Hematopoietic multipotent progenitor cell treated with erythropoietin and hydrocortisone succinate and interleukin-3 and kit ligand, for 15 days (in vitro differentiated cells): ENCODE data around the gene NONO.
"Not testable (repeated sequence)": the region's sequence is repeated elsewhere in the genome, so short reads cannot be mapped to it uniquely, and the experiment has no call there.

Experiments used
- DNase-seq: peaks from one replicate; pipeline ENCODE4 v3.0.0-alpha.2; 2015; ENCODE audit warnings: low spot score

Gene NONO, protein sequence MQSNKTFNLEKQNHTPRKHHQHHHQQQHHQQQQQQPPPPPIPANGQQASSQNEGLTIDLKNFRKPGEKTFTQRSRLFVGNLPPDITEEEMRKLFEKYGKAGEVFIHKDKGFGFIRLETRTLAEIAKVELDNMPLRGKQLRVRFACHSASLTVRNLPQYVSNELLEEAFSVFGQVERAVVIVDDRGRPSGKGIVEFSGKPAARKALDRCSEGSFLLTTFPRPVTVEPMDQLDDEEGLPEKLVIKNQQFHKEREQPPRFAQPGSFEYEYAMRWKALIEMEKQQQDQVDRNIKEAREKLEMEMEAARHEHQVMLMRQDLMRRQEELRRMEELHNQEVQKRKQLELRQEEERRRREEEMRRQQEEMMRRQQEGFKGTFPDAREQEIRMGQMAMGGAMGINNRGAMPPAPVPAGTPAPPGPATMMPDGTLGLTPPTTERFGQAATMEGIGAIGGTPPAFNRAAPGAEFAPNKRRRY

DNA sequence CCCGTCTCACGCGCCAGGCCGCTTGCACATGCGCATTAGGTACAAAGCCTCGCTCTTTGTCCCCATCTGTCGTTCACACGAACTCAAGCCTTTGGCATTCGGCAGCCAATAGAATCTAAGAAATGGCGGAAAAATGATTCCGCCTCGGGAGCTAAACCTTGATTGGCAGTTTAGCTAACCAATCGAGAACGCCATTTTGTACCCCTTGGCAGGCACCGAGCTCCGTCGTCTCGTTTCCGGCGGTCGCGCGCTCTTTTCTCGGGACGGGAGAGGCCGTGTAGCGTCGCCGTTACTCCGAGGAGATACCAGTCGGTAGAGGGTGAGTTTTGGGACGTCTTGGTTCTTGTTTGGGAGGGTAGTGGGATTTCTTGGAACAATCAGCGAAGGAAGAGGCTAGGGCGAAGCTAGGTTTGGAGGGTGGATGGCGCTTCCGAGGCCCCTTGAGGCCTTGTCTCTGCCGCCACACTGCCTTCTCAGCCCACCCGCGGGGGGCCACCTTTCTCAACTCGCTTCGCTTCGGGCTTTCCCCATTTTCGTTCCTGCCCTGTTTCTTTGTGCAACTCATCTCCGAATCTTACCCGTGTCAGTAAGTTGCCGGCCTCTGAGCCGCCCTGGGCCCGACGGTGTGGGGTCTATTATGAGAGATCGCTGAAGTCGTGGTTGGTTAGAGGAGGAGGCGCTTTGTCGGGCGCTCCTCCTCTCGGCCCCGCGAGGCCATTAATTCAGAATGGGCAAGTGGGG is at the start of gene NONO:
Gene NONO (plus strand): TSS at position 233 of the 741 bp plus-strand sequence. CDS start 7,003 bp downstream, outside the sequence.
- DNase-seq: peak; percentile 97

DNA sequence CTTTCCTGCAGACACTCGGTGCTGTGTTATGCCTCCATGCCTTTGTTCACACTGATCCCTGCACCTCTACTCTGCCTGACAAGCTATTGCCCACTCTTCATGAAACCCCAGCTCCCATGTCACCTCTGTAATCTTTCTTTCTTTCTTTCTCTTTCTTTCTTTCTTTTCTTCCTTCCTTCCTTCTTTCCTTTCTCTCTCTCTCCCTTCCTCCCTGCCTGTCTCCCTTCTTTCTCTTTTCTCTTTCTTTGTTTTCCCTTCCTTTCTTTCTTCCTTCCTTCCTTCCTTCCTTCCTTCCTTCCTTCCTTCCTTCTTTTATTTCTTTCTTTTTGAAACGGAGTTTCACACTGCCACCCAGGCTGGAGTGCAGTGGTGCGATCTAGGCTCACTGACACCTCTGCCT is 48.0 kb upstream of the NONO start:
- DNase-seq: no peak

DNA sequence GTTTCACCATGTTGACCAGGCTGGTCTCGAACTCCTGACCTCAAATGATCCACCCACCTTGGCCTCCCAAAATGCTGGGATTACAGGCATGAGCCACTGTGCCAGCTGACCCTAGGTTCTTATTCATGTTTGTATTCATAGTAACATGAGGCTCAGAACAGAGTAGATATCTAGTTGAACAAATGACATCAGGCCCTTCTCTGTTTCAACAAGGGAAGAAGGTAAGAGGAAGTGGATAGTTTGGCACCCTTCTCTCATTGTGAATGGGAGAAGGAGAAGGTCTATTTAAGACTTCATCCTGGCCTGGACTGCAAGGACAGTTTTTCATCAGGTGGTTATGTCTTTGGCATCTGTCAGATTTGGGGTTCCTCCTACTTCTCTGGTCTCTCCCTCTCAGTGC is 46.6 kb upstream of the NONO start:
- no peak for DNase-seq

DNA sequence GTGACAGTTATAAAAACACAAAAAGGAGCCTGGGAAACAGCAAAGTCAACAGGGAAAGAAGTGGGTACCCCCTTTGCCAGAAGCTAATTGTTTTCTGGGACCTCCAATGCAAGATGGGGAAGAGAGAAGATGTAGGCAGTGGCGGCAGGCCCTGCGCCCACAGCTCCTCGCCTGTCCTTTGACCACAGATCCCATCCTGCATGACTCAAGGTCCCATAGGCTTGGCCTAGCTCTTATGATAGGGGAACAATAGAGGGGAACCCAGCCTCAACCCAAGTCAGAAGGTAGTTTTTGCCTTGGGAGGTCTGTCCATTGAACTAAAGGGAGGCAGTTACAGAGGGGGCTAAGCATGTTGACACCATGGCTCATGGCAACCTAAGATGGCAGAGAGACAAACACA is 43.7 kb upstream of the NONO start:
- no peak for DNase-seq

DNA sequence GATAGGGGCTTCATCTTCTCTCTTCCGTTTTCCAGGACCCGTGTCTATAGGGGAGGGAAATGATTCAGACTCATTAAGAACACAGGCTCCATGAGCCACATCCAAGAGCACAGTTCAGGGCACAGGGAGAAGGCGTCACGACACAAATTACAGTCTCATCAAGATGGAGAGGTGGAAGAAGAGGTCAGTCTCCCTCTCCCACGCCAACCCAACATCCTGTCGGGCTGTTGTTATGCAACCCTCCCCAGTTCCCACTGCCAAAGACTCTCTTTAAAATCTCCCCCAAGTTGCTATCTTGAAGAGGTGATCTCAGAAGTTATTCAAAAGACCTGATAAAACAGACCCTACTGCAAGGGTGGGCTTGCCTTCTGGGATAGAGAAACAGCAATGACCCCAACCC is 42.1 kb upstream of the NONO start:
- DNase-seq: no peak

DNA sequence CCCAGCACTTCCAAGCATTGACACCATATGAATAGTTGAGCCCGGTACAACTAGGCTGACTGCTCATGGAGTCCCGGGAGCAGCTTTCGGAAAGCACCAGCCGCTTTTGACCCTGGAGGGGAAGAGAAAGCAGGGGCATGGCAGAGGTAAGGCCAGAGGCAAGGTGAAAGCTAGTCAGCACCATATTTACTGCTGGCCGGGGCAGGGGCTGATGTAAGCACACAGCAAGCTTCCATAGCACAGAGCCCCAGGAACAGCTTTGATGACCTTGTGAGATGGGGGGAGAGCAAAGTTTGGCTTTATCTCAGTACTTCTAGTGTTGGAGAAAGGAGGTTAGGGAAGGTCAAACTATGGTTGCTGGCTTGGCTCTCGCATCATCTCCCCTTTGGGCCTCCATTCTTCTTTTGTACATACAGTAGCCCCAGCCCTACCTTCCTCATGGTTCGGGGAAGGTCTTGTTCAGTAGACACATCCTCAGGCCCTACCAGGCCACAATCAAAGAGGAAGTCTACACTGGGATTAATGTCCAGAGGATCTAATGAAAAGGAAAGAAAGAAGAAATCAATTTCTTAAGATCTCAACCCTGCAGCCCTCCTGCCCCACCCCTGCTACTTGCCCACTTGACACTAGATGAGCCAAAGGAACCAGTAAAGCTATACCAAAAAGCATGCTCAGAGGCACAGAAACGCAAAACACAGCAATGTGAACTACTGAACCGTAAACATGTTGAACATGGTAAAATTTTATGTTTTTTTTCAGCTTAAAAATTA is 38.9 kb upstream of the NONO start:
- DNase-seq: no peak

DNA sequence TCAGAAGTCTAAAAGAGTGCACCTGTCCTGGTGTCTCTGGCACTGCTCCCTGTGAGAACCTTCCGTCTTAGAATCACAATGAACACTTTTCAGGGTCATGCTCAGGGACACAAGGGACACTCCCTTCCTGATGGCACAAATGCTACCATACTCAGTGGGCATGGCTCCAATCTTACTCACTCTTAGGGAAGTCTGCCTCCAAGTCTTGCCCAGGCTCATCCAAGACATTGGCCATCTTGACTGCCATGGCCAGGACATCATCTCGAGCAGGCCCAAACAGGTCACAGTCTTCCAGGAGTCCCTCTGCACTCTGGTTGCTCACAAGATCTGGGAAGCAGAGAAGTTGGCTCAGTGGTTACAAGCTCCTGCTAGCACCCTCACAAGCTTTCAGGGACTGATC is 38.3 kb upstream of the NONO start:
- no peak for DNase-seq

DNA sequence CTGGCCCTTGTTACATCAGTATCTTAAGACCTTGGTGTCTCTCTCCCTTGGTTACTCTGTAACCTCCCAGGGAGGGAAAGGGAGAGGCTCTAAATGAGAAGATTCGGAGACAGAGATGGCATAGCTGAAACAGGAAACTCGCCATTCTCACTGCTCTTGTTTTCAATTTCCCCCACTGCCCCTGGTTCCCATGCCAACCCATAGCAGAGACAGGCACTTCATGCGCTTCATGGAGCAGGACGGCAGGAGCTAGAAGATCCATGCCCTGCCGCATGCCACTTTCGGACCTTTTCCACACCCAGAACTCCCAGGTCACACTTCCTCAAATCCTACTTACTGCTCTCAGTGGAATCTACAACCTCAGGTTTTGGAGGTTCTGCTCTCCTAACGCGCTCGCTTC is 32.6 kb upstream of the NONO start:
- DNase-seq: no peak

DNA sequence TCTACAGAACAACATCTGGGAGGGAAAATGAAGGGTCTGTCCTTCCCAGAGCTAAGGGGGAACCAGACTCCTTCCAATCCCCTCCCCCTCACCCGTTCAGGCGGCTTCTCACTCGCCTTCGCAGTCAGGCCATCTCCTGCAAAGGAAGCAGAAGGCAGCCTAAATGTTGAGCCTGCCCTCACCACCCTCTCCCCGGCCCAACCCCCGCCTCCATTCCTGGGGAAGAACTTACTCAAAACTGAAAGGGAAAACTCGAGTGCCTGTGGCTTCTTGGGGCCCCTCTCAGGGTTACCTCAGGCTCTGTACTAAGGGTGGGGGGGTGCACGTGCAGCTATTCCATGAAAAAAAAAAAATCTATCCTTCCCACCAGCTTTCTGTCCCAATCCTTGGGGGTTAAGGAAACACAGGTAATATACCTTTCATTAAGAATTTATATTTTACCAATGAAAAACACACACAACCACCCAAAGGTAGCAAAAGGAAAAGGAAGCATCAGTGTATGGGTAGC is 31.9 kb upstream of the NONO start:
- DNase-seq: no peak

DNA sequence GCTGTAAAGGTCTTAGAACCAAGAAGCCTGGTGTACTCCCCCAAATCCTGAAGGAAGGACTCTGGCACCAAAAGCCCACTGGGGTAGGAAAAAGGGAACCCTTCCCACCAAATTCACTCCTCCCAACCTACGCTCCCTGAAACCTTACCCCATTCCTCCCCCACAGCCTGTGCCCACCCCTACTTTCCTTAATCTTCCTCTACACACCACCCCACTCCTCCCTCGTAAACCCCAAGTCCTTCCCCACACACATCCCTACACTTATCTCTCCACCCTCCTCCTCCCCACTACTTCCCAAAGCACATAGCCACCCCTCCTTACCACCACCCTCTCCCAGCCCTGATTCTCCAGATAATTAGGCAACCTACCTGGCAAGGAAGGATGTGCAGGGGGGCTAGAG is 31.2 kb upstream of the NONO start:
- DNase-seq: no peak

DNA sequence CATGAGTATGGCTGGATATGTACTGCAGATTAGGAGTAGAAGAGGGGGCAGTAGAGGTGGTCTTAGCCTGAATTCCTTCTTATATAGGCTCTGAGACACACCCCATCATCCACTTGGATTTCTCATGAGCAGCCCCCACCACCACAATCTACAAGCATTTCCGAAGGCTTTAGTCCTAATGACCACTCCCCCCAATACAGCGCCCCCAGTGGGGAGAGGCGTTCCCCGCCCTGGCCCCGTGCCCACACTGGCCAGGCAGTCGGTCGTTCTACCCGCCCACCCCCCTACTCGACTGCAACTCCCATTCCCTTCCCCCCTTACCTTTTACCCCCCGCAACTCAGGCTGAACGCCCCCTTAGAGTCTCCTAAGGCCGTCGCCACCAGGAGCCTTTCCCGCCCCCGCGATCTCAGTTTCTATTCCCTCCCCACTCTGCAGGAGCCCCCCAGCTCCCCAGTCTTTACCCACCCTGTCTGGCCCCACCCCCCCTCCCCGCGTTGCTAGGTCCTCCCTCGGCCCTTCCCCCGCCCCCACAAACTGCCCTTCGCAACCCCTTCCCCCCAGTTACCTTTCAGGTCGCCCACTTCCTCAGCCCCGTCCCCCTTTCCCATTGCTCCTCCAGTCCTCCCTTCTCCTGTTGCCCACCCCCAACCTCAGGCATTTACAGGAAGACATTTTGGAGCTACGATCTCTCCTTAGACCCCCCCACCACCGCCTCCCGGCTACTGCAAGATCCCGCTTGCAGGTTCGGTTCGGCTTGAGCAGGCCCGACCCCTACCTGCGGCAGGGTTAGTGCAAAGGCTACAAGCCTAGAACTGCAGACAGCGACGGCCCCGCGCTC is 30.0 kb upstream of the NONO start:
- DNase-seq: peak; percentile 15

DNA sequence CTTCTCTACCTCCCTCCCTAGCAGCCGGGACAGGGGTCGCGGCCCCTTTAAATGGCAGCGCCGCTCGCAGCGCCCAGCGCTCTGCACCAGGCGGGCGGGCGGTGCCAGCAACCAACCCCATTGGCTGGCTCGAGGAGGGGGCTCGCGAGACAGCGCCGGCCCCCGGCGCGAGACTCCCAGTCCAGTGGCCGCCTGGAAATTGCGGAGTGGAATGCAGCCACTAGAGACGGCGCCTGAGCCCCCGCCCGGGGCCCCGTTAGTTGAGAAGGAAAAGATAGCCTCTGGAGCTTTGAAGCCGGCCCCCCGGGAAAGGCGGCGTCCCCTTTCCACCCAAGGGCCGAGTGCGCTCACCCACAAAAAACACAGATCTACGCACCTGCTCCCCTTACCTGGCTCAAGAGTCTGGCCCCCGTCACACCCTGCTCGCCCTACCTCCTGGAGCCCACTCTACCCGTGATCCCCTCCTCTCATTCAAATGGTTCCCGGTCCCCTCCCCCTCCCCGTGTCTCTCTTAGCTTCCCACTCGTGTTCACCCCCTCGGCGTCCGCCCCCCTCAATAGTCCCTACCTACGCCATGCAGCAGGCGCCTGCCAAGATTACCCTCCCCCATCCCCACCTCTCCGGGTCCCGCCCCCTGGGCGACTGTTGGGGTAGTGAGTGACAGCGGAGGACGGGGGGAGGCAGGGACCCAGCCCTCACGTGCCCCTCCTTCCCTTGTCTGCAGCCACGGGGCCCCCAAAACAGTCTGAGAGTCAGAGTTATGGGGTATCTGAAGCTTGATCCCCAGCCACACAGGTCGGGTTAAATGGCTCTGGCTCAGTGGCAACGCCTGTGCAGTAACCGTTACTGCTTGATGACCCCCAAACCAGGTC is 29.1 kb upstream of the NONO start, which contains the start of gene ZMYM3:
Gene ZMYM3 (minus strand): TSS at position 49 of the 872 bp plus-strand sequence. CDS start 885 bp downstream, outside the sequence.
- peak; percentile 53 for DNase-seq

DNA sequence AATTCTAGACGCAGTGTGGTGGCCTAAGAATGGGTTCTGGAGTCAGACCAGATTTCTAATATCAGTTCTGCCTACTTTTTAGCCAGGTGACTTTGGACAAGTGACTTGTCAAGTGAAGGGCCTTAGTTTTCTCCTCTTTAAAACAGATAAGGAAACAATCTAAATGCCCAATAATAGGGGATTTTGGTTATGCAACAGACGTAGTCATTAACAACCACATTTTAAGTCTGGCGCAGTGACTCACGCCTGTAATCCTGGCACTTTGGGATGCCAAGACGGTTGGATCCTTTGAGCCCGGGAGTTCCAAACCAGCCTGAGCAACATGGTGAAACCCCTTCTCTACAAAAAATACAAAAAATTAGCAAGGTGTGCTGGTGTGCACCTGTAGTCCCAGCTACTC is 27.4 kb upstream of the NONO start:
- DNase-seq: no peak

DNA sequence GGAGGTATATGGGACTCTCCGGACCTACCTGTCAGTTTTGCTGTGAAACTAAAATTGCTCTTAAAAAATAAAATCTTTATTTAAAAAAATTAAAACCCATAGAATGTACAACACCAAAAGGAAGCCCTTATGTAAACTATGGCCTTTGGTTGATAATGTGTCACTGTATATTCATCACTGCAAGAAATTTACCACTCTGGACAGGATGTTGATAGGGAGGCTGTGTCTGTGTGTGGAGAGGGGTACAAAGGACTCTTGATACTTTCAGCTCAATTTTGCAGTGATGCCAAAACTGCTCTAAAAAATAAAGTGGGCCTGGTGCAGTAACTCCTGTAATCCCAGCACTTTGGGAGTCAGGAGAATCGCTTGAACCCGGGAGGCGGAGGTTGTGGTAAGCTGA is 26.6 kb upstream of the NONO start:
- DNase-seq: no peak

DNA sequence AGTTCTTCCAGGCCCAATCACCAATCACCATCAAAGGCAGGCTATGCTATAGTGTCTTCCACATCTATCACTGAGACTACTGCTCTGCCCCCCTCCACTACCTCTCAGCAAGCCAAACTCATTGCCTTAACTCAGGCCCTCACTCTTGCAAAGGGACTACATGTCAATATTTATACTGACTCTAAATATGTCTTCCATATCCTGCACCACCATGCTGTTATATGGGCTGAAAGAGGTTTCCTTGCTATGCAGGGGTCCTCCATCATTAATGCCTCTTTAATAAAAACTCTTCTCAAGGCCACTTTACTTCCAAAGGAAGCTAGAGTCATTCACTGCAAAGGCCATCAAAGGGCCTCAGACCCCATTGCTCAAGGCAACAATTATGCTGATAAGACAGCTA is 14.8 kb upstream of the NONO start:
- not testable (repeated sequence) for DNase-seq

DNA sequence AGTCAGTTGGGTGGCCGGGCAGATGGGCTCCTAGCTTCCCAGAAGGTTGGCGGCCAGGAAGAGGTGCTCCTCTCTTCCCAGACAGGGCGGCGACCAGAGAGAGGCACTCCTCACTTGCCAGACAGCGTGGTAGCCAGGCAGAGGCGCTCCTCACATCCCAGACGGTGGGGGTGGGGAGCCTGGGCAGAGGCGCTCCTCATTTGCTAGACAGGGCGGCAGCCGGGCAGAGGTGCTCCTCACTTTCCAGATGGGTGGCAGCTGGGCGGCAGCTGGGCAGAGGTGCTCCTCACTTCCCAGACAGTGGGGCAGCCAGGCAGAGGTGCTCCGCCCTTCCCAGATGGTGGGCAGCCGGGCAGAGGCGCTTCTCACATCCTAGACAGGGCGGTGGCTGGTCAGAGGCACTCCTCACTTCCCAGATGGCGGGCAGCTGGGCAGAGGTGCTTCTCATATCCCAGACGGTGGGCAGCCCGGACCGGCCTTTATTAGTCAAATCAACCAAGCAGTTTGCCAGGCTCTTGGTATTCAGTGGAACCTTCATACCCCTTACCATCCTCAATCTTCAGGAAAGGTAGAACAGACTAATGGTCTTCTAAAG is 13.5 kb upstream of the NONO start:
- DNase-seq: no peak

DNA sequence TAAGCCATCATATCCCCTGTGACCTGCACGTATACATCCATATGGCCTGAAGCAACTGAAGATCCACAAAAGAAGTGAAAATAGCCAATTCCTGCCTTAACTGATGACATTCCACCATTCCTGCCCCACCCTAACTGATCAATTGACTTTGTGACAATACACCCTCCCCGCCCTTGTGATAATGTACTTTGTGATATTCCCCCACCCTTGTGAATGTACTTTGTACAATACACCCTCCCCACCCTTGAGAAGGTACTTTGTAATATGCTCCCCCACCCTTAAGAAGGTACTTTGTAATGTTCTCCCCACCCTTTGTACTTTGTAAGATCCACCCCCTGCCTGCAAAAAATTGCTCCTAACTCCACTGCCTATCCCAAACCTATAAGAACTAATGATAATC is 11.1 kb upstream of the NONO start:
- not testable (repeated sequence) for DNase-seq

DNA sequence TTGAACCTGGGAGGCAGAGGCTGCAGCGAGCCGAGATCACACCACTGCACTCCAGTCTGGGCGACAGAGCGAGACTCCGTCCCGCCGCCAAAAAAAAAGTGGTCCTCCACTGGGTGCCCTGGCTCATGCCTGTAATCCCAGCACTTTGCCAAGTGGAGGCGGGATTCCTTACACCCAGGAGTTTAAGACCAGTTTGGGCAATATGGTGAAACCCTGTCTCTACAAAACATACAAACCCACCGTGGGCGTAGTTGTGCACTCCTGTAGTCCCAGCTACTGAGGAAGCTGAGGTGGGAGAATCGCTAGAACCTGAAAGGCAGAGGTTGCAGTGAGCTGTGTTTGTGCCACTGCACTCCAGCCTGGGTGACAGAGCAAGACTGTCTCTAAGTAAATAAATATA is 2.1 kb upstream of the NONO start:
- not testable (repeated sequence) for DNase-seq

DNA sequence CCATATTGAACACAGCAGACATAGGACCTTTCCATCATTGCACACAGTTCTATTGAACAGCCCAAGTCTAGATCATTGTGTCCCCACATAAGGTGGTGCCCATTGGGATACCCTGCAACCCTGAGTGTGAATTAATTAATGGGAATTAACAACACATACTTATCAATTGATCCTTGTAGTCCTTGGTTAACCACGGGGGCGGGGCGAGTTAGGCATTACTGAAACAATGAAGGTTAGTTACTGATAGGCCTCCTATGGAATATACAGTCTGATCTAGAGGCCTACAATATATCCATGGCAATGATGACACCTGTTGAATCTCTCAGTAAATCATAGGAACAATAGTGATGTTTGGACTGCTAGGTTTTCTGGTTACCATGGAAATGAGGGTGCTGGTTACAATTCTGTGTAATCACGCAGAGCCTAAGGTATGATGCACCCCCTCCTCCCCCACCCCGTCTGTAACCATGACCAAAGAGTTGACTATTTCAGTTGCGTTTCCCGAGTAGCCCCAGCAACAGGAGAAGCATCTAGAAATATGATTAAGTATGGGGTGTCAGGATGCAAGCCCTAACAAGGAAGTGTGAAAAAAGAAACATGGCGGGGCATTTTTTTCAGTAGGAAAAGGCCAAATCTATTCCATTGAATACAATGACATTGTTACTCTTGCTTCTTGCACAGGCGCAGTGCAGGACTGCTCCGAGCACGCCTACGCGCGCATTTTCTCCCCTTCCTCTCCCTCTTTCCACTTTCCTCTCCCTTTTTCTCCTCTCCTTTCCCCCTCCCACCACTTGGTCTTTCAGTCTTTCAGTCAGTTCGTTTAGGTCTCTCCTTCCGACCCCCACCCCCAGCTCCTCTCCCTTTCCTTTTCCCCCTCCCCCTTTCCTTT is 677 bp upstream of the NONO start:
- no peak for DNase-seq
